ENCODE data around the gene ENG.

The ENG gene

DNA sequence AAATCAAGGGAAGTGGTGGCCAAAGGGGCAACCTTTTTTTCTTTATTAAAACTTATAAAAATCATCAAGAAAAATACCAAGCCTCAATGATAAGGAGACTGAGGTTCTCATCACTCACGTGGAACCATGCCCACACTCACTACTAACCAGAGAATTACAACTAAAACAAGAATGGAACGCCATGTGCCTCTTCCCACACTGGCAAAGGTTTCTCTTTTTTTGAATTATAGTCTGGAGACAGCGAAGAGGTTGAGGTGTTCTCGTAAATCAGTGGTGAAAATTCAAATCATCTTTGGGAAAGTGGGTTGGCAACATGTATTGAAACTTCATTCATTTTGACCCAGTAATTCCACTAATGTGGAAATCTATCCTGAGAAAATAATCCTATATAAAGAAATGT, 32.4 kb downstream of the ENG start:
- TF ChIP-seq, protein P1, sequence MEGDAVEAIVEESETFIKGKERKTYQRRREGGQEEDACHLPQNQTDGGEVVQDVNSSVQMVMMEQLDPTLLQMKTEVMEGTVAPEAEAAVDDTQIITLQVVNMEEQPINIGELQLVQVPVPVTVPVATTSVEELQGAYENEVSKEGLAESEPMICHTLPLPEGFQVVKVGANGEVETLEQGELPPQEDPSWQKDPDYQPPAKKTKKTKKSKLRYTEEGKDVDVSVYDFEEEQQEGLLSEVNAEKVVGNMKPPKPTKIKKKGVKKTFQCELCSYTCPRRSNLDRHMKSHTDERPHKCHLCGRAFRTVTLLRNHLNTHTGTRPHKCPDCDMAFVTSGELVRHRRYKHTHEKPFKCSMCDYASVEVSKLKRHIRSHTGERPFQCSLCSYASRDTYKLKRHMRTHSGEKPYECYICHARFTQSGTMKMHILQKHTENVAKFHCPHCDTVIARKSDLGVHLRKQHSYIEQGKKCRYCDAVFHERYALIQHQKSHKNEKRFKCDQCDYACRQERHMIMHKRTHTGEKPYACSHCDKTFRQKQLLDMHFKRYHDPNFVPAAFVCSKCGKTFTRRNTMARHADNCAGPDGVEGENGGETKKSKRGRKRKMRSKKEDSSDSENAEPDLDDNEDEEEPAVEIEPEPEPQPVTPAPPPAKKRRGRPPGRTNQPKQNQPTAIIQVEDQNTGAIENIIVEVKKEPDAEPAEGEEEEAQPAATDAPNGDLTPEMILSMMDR (conservative IDR thresholded peaks at IDR 0.05; ENCODE audit: control insufficient read depth, insufficient read depth, low read depth, low read length): no peak
- no peak overlapping the region for H3K4me3 ChIP-seq (ENCODE audit: control insufficient read depth, low read depth, low read length)

DNA sequence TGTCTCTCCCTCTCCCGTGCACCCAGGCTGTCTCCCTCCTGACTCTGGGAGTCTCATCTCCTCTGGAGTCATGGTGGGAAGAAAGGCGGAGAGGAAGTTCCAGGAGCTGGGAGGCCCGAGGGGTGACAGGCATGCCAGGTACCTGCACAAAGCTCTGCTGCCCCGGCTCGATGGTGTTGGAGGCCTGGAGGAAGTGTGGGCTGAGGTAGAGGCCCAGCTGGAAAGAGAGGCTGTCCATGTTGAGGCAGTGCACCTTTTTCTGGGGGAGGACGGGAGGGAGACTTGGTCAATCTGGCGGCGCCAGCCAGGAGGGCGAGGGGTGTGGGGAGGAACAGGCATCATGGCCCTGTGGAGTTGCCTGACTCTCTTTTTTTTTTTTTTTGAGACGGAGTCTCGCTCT, 35.9 kb downstream of the ENG start:
- no peak for DNase-seq (ENCODE audit: low read depth)
- TF ChIP-seq, protein P1 (conservative IDR thresholded peaks at IDR 0.05; ENCODE audit: control insufficient read depth, insufficient read depth, low read depth, low read length): no peak
- H3K4me3 ChIP-seq (ENCODE audit: control insufficient read depth, low read depth, low read length): no peak overlapping the region

More for the DNA sequence above, 32.4 kb downstream of the ENG start:
- DNase-seq (ENCODE audit: low read depth): no peak

GRCh38 chr9:127817881-127818434, 36.5 kb downstream of the ENG start:
- no peak for DNase-seq (ENCODE audit: low read depth)
- TF ChIP-seq, protein P1 (conservative IDR thresholded peaks at IDR 0.05; ENCODE audit: control insufficient read depth, insufficient read depth, low read depth, low read length): no peak
- H3K4me3 ChIP-seq (ENCODE audit: control insufficient read depth, low read depth, low read length): no peak overlapping the region

GRCh38 chr9:127816728-127817127, 37.7 kb downstream of the ENG start:
- no peak for DNase-seq (ENCODE audit: low read depth)
- TF ChIP-seq, protein P1 (conservative IDR thresholded peaks at IDR 0.05; ENCODE audit: control insufficient read depth, insufficient read depth, low read depth, low read length): no peak
- H3K4me3 ChIP-seq (ENCODE audit: control insufficient read depth, low read depth, low read length): no peak overlapping the region

DNA sequence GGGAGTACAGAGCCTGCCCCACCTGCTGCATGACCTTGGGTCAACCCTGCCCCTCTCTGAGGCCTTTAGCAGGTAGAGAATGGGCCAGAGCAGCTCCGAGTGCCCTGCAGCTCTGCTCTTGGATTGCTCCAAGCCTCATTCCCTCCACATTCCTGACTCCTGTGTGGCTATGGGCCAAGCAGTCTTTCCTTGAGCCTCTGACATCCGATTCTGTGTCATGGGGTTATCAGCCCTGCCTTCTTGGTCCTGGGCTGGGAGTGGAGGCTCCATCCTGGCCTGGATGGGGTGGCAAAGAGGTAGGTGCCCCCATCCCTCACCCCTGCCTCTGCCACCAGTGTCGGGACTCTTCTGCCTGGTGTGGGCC, 38.1 kb downstream of the ENG start:
- TF ChIP-seq, protein P1 (conservative IDR thresholded peaks at IDR 0.05; ENCODE audit: control insufficient read depth, insufficient read depth, low read depth, low read length): no peak
- H3K4me3 ChIP-seq (ENCODE audit: control insufficient read depth, low read depth, low read length): no peak overlapping the region
- DNase-seq (ENCODE audit: low read depth): no peak

- DNase-seq (ENCODE audit: low read depth): no peak
- TF ChIP-seq, protein P1 (conservative IDR thresholded peaks at IDR 0.05; ENCODE audit: control insufficient read depth, insufficient read depth, low read depth, low read length): no peak
- no peak overlapping the region for H3K4me3 ChIP-seq (ENCODE audit: control insufficient read depth, low read depth, low read length)
Measured at GRCh38 chr9:127815512-127816361, 38.7 kb downstream of the ENG start.

All from fibroblast of mammary gland (primary cell).